ENCODE results near the gene DIAPH2. TPM values are rescaled to one million over a fixed set of nuclear protein-coding genes. Genes with fewer than 3 reads are reported as not detected.
A peak's percentile ranks its signal among the peaks of the same experiment; 100 is the strongest.

Gene DIAPH2
- total RNA-seq, 1 experiment from 2014 or later = 10.4 TPM

DNA sequence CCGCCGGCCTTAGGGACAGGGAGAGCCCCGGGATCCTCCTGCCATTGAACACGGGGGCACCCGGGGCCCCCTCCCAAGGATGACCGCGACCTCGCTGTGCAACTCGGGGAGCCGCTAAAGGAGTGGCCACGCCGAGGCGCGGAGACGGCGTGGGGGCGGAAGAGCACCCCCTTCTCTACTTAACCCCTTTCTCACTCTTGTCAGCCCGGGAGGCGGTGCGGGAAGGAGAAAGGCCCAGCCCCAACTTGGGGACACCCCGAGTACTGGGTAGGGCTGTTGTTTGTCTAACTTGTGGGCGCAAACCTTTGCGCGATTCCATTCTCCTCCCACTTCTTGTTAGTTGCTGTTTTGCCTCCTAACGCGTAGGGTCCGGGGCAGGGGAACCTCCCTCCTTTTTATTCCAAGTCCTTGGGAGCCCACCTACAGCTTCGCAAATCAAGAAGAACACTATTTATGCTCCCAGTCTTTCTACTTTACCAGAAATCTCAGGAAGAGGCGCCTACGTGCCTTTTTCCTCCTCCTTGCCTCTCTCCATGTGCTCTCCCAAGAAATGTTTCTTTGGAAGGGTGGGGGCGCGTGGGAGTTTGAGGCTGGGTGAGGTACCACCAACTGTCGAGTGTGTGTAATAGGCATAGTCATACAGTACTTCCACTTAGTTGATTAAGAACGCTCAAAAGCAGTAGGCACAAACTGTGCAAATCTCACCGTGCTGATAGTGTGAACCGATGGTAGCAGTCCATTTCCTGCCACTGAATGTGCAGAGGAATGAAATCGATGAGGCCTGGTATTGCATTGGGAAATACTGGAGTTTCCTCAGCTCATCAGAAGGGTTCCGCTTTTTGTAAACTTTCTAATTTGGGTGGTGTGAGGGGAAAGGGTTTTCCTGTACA, 813 bp downstream of the DIAPH2 start:
- H3K27me3 ChIP-seq (replicated peaks; ENCODE audit: insufficient read depth, low read depth, low read length, poor library complexity) = no peaks in the 10 kb centered on the region
- no peak for TF ChIP-seq EZH2 (IDR thresholded peaks at IDR 0.05; ENCODE audit: borderline replicate concordance, low read depth, low read length, poor library complexity, severe bottlenecking)
- TF ChIP-seq, protein P1, sequence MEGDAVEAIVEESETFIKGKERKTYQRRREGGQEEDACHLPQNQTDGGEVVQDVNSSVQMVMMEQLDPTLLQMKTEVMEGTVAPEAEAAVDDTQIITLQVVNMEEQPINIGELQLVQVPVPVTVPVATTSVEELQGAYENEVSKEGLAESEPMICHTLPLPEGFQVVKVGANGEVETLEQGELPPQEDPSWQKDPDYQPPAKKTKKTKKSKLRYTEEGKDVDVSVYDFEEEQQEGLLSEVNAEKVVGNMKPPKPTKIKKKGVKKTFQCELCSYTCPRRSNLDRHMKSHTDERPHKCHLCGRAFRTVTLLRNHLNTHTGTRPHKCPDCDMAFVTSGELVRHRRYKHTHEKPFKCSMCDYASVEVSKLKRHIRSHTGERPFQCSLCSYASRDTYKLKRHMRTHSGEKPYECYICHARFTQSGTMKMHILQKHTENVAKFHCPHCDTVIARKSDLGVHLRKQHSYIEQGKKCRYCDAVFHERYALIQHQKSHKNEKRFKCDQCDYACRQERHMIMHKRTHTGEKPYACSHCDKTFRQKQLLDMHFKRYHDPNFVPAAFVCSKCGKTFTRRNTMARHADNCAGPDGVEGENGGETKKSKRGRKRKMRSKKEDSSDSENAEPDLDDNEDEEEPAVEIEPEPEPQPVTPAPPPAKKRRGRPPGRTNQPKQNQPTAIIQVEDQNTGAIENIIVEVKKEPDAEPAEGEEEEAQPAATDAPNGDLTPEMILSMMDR (conservative IDR thresholded peaks at IDR 0.05; ENCODE audit: low read depth, low read length) = no peak
- intact Hi-C loops (cut with micrococcal nuclease; ENCODE audit: unreplicated experiment) = no loop called here
- CTCF ChIA-PET = no interaction called here
- peak overlapping the region; percentile 72 for H3K27ac ChIP-seq (ENCODE audit: low read depth, low read length, poor library complexity, severe bottlenecking)
- peaks cover 4% of the 10 kb centered on the region for H3K4me1 ChIP-seq (ENCODE audit: insufficient read depth, low read length, poor library complexity, severe bottlenecking)
- peak overlapping the region; percentile 67 for H3K4me3 ChIP-seq (ENCODE audit: low read depth, low read length, poor library complexity, severe bottlenecking)
- BruUV-seq (replicated peaks) = no TSS peak
- H3K36me3 ChIP-seq (ENCODE audit: insufficient read depth, low read length, poor library complexity, severe bottlenecking) = no peaks in the 10 kb centered on the region
- POLR2A ChIA-PET (ENCODE audit: low non-redundant PET) = no interaction called here
- H3K9me3 ChIP-seq (ENCODE audit: low read depth, low read length, poor library complexity, severe bottlenecking) = no peaks in the 10 kb centered on the region
- peak; percentile 49 for DNase-seq (ENCODE audit: low spot score)

DNA sequence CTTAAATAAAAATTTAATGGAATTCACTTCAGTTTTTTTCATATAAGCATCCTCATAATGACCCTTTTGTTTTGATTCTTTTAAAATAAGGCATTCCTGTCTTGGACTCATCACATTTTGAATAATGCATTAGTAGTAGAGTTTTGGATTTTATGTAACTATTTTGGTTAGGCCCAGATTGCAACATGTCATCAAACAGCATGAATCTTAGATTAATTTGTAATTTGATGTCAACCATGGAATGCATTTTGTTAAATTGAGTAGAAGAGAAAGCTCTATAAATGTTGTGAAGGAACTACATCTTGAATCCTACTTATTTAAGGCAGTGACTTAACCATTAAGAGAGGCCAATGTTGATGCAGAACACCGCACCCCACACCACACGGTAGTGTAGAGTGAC, 3.1 kb downstream of the DIAPH2 start:
- no peaks in the 10 kb centered on the region for H3K36me3 ChIP-seq (ENCODE audit: insufficient read depth, low read length, poor library complexity, severe bottlenecking)
- TF ChIP-seq, protein P1 (conservative IDR thresholded peaks at IDR 0.05; ENCODE audit: low read depth, low read length) = no peak
- TF ChIP-seq EZH2 (IDR thresholded peaks at IDR 0.05; ENCODE audit: borderline replicate concordance, low read depth, low read length, poor library complexity, severe bottlenecking) = no peak
- ChIA-PET POLR2A (ENCODE audit: low non-redundant PET) (no interaction called here), CTCF (no interaction called here)
- intact Hi-C loops (cut with micrococcal nuclease; ENCODE audit: unreplicated experiment) = no loop called here
- no peak for DNase-seq (ENCODE audit: low spot score)
- no peak overlapping the region for H3K27ac ChIP-seq (ENCODE audit: low read depth, low read length, poor library complexity, severe bottlenecking)
- H3K4me3 ChIP-seq (ENCODE audit: low read depth, low read length, poor library complexity, severe bottlenecking) = no peak overlapping the region
- H3K9me3 ChIP-seq (ENCODE audit: low read depth, low read length, poor library complexity, severe bottlenecking) = no peaks in the 10 kb centered on the region
- H3K4me1 ChIP-seq (ENCODE audit: insufficient read depth, low read length, poor library complexity, severe bottlenecking) = peaks cover 4% of the 10 kb centered on the region
- H3K27me3 ChIP-seq (replicated peaks; ENCODE audit: insufficient read depth, low read depth, low read length, poor library complexity) = no peaks in the 10 kb centered on the region
- BruUV-seq (replicated peaks) = no TSS peak

DNA sequence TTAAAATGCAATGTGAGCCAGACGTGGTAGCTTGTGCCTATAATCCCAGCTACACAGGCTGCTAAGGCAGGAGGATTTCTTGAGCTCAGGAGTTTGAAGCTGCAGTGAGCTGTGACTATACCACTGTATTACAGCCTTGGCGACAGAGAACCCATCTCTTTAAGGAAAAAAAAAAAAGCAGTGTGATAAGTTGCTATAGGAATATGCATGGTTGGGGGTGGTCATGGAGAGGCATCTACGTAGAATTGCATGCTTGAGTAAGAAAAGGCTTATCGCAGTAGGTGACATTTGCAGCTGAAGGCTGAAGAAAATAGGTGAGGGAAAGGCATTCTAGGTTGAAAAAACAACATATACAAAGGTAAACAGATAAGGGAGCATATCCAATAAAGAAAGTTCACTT, 4.1 kb downstream of the DIAPH2 start:
- DNase-seq (ENCODE audit: low spot score) = no peak
- TF ChIP-seq EZH2 (IDR thresholded peaks at IDR 0.05; ENCODE audit: borderline replicate concordance, low read depth, low read length, poor library complexity, severe bottlenecking) = no peak
- TF ChIP-seq, protein P1 (conservative IDR thresholded peaks at IDR 0.05; ENCODE audit: low read depth, low read length) = no peak
- no peaks in the 10 kb centered on the region for H3K36me3 ChIP-seq (ENCODE audit: insufficient read depth, low read length, poor library complexity, severe bottlenecking)
- no peaks in the 10 kb centered on the region for H3K9me3 ChIP-seq (ENCODE audit: low read depth, low read length, poor library complexity, severe bottlenecking)
- POLR2A ChIA-PET (ENCODE audit: low non-redundant PET) = no interaction called here
- intact Hi-C loops (cut with micrococcal nuclease; ENCODE audit: unreplicated experiment) = no loop called here
- CTCF ChIA-PET = no interaction called here
- BruUV-seq (replicated peaks) = no TSS peak
- H3K4me1 ChIP-seq (ENCODE audit: insufficient read depth, low read length, poor library complexity, severe bottlenecking) = peaks cover 4% of the 10 kb centered on the region
- H3K4me3 ChIP-seq (ENCODE audit: low read depth, low read length, poor library complexity, severe bottlenecking) = no peak overlapping the region
- no peak overlapping the region for H3K27ac ChIP-seq (ENCODE audit: low read depth, low read length, poor library complexity, severe bottlenecking)
- H3K27me3 ChIP-seq (replicated peaks; ENCODE audit: insufficient read depth, low read depth, low read length, poor library complexity) = no peaks in the 10 kb centered on the region
